Mesenchymal stem cell (in vitro differentiated cells and primary cell): ENCODE data around the gene BAZ2B.

Experiments
- DNase-seq: peaks from one replicate; pipeline ENCODE4 v3.0.0-alpha.2; 2013
- H2AFZ ChIP-seq: one replicate; pipeline ENCODE4 v1.6.1; 2013; ENCODE audit warnings: low read depth, mild to moderate bottlenecking, control low read depth, inconsistent platforms, low read length, moderate library complexity
- H2AK5ac ChIP-seq: 2 replicates; pipeline ENCODE4 v1.6.1; 2013; ENCODE audit warnings: low read length, moderate library complexity, mild to moderate bottlenecking, inconsistent platforms; ENCODE audit not compliant: severe bottlenecking
- H2BK120ac ChIP-seq: one replicate; pipeline ENCODE4 v1.6.1; 2013; ENCODE audit warnings: low read depth, mild to moderate bottlenecking, inconsistent platforms, low read length, moderate library complexity
- H2BK12ac ChIP-seq, 2 experiments: one replicate each; pipeline ENCODE4 v1.6.1; 2013; ENCODE audit warnings: inconsistent platforms in 2 of 2, low read length in 2 of 2, mild to moderate bottlenecking in 2 of 2, moderate library complexity in 2 of 2, control low read depth in 1 of 2
- H2BK15ac ChIP-seq: one replicate; pipeline ENCODE4 v1.6.1; 2013; ENCODE audit warnings: mild to moderate bottlenecking, low read depth, inconsistent platforms; ENCODE audit not compliant: poor library complexity, severe bottlenecking
- H2BK5ac ChIP-seq: 2 replicates; pipeline ENCODE4 v1.6.1; 2013; ENCODE audit warnings: low read depth, mild to moderate bottlenecking, low read length, control low read depth, inconsistent platforms; ENCODE audit not compliant: poor library complexity, severe bottlenecking
- H3K14ac ChIP-seq, 2 experiments: one replicate each; pipeline ENCODE4 v1.6.1; 2013; ENCODE audit warnings: inconsistent platforms in 2 of 2, low read length in 2 of 2, control low read depth in 1 of 2, mild to moderate bottlenecking in 1 of 2, moderate library complexity in 1 of 2
- H3K18ac ChIP-seq, 2 experiments: one replicate each; pipeline ENCODE4 v1.6.1; 2013; ENCODE audit warnings: inconsistent platforms in 2 of 2, low read length in 2 of 2, control low read depth in 1 of 2, low read depth in 1 of 2, mild to moderate bottlenecking in 1 of 2
- H3K23ac ChIP-seq, 2 experiments: one replicate each; pipeline ENCODE4 v1.6.1; 2013; ENCODE audit warnings: inconsistent platforms in 2 of 2, low read length in 2 of 2, mild to moderate bottlenecking in 2 of 2, moderate library complexity in 2 of 2, control low read depth in 1 of 2
- H3K27ac ChIP-seq: 2 replicates; pipeline ENCODE4 v1.5.1; 2013; ENCODE audit warnings: mild to moderate bottlenecking, moderate library complexity, low read length, control low read depth, inconsistent platforms; ENCODE audit not compliant: poor library complexity, severe bottlenecking
- H3K27me3 ChIP-seq, 2 experiments: 2 replicates each; pipeline versions ENCODE4 v1.6.1 to v1.7.0; 2013; ENCODE audit warnings: low read length in 2 of 2, mild to moderate bottlenecking in 2 of 2, moderate library complexity in 2 of 2, control low read depth in 1 of 2, inconsistent platforms in 1 of 2; ENCODE audit not compliant: control insufficient read depth in 1 of 2, insufficient read depth in 1 of 2
- H3K36me3 ChIP-seq, 2 experiments: 2 replicates each; pipeline versions ENCODE4 v1.6.1 to v1.7.0; 2013; ENCODE audit warnings: low read length in 2 of 2, control low read depth in 1 of 2, inconsistent platforms in 1 of 2, low read depth in 1 of 2, mild to moderate bottlenecking in 1 of 2; ENCODE audit not compliant: insufficient read depth in 2 of 2, control insufficient read depth in 1 of 2
- H3K4ac ChIP-seq, 2 experiments: one replicate each; pipeline ENCODE4 v1.6.1; 2013; ENCODE audit warnings: inconsistent platforms in 2 of 2, low read length in 2 of 2, mild to moderate bottlenecking in 2 of 2, moderate library complexity in 2 of 2, control low read depth in 1 of 2, low read depth in 1 of 2
- H3K4me1 ChIP-seq: 2 replicates; pipeline ENCODE4 v1.6.1; 2013; ENCODE audit warnings: low read depth, low read length, control low read depth; ENCODE audit not compliant: control insufficient read depth, insufficient read depth
- H3K4me2 ChIP-seq: 2 replicates; pipeline ENCODE4 v1.6.1; 2013; ENCODE audit warnings: low read length, mild to moderate bottlenecking, inconsistent platforms; ENCODE audit not compliant: poor library complexity, severe bottlenecking
- H3K4me3 ChIP-seq, 2 experiments: 2 replicates each; pipeline versions ENCODE4 v1.5.1 to v1.7.0; 2013; ENCODE audit warnings: low read length in 2 of 2, mild to moderate bottlenecking in 2 of 2, control low read depth in 1 of 2, low read depth in 1 of 2; ENCODE audit not compliant: insufficient read depth in 1 of 2
- H3K79me1 ChIP-seq: replicated peaks from 2 replicates; pipeline ENCODE4 v1.6.1; 2013; ENCODE audit warnings: mild to moderate bottlenecking, control low read depth, low read length, inconsistent platforms; ENCODE audit not compliant: poor library complexity, severe bottlenecking
- H3K9ac ChIP-seq: 2 replicates; pipeline ENCODE4 v1.7.0; 2013; ENCODE audit warnings: mild to moderate bottlenecking, low read length, moderate library complexity
- H3K9me3 ChIP-seq: 2 replicates; pipeline ENCODE4 v1.7.0; 2013; ENCODE audit warnings: mild to moderate bottlenecking, low read length; ENCODE audit not compliant: control insufficient read depth
- H4K8ac ChIP-seq: one replicate; pipeline ENCODE4 v1.6.1; 2013; ENCODE audit warnings: inconsistent platforms, mild to moderate bottlenecking, low read length, moderate library complexity
- H4K91ac ChIP-seq: one replicate; pipeline ENCODE4 v1.6.1; 2013; ENCODE audit warnings: mild to moderate bottlenecking, low read length, inconsistent platforms
- WGBS: methylation state at CpG from one replicate; pipeline ENCODE4 v1.1.7; 2013; ENCODE audit warnings: mixed read lengths; 5-methylcytosine and 5-hydroxymethylcytosine counted together

BAZ2B gene

DNA sequence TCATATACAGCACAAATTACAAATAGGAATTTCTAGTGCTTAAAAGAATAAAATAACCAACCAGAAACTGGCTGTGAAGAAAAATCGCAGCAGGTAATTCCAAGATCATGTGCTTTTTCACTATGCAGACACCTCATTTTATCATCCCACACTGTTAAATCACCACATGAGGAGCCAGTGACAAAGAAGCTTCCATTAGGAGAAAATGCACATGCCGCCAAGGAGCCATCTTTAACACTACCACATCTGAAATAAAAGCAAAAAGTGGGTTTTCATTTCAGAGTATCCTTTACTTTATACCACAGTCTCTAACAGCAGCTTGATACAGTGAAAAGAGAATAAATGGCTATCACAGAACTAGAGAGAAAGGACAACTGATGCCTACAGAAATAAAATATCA is 336.6 kb downstream of the BAZ2B start:
- 100% methylated on average over 2 of the region's 2 CpGs for WGBS
- H2BK12ac ChIP-seq, result no peak overlapping the region

GRCh38 chr2:159275111-159275510 is 341.2 kb downstream of the BAZ2B start:
- H3K4me2 ChIP-seq, result no peak overlapping the region
- H2BK5ac ChIP-seq, result no peak overlapping the region
- H2AFZ ChIP-seq, result no peak overlapping the region
- no peak overlapping the region for H2BK12ac ChIP-seq
- no peak overlapping the region for H3K4me3 ChIP-seq
- no peak overlapping the region for H3K18ac ChIP-seq
- H3K4ac ChIP-seq, result no peak overlapping the region
- H2AK5ac ChIP-seq, result no peak overlapping the region
- H2BK120ac ChIP-seq, result no peak overlapping the region
- H3K36me3 ChIP-seq, result peaks cover 0 to 15% of the 10 kb centered on the region in 2 experiments
- H3K14ac ChIP-seq, result no peak overlapping the region
- H3K27me3 ChIP-seq, result no peaks in the 10 kb centered on the region
- no peak overlapping the region for H3K27ac ChIP-seq
- no CpG with 5 or more reads among the region's 1 CpG for WGBS
- H3K9me3 ChIP-seq, result no peaks in the 10 kb centered on the region
- H3K9ac ChIP-seq, result no peak overlapping the region
- H3K4me1 ChIP-seq, result no peaks in the 10 kb centered on the region
- H3K79me1 ChIP-seq, result peaks cover 8% of the 10 kb centered on the region
- H2BK15ac ChIP-seq, result no peak overlapping the region
- no peak overlapping the region for H4K8ac ChIP-seq
- H4K91ac ChIP-seq, result no peak overlapping the region
- no peak for DNase-seq
- H3K23ac ChIP-seq, result no peak overlapping the region

More for the DNA sequence above, 336.6 kb downstream of the BAZ2B start:
- H3K4ac ChIP-seq, result no peak overlapping the region
- H3K27me3 ChIP-seq, result no peaks in the 10 kb centered on the region
- DNase-seq, result no peak
- H3K36me3 ChIP-seq, result peaks cover 0 to 4% of the 10 kb centered on the region in 2 experiments
- no peak overlapping the region for H3K18ac ChIP-seq
- H4K8ac ChIP-seq, result no peak overlapping the region
- H3K4me1 ChIP-seq, result peaks cover 2% of the 10 kb centered on the region
- no peak overlapping the region for H4K91ac ChIP-seq
- no peak overlapping the region for H2BK15ac ChIP-seq
- H2BK5ac ChIP-seq, result no peak overlapping the region
- no peak overlapping the region for H3K23ac ChIP-seq
- H3K27ac ChIP-seq, result no peak overlapping the region
- no peak overlapping the region for H2BK120ac ChIP-seq
- H2AK5ac ChIP-seq, result no peak overlapping the region
- no peak overlapping the region for H3K4me2 ChIP-seq
- H3K79me1 ChIP-seq, result peaks cover 17% of the 10 kb centered on the region
- no peak overlapping the region for H2AFZ ChIP-seq
- H3K9me3 ChIP-seq, result no peaks in the 10 kb centered on the region
- no peak overlapping the region for H3K14ac ChIP-seq
- H3K4me3 ChIP-seq, result no peak overlapping the region
- no peak overlapping the region for H3K9ac ChIP-seq

- H3K18ac ChIP-seq, result no peak overlapping the region
- no peak overlapping the region for H2BK120ac ChIP-seq
- no peak overlapping the region for H3K4ac ChIP-seq
- no peak overlapping the region for H2BK12ac ChIP-seq
- no peak overlapping the region for H2BK15ac ChIP-seq
- peaks cover 0 to 15% of the 10 kb centered on the region in 2 experiments for H3K36me3 ChIP-seq
- H3K23ac ChIP-seq, result no peak overlapping the region
- H4K91ac ChIP-seq, result no peak overlapping the region
- H3K4me1 ChIP-seq, result no peaks in the 10 kb centered on the region
- H3K4me3 ChIP-seq, result no peak overlapping the region
- H3K79me1 ChIP-seq, result peaks cover 6% of the 10 kb centered on the region
- H3K9ac ChIP-seq, result no peak overlapping the region
- H2AK5ac ChIP-seq, result no peak overlapping the region
- no peak overlapping the region for H4K8ac ChIP-seq
- no peak overlapping the region for H3K27ac ChIP-seq
- H3K14ac ChIP-seq, result no peak overlapping the region
- H2AFZ ChIP-seq, result no peak overlapping the region
- no peaks in the 10 kb centered on the region for H3K9me3 ChIP-seq
- no peak overlapping the region for H3K4me2 ChIP-seq
- H3K27me3 ChIP-seq, result no peaks in the 10 kb centered on the region
- no peak overlapping the region for H2BK5ac ChIP-seq
- WGBS, result 81% methylated on average over 5 of the region's 5 CpGs
- DNase-seq, result no peak
These were observed 344.2 kb downstream of the BAZ2B start for GRCh38 chr2:159272156-159272555.

DNA sequence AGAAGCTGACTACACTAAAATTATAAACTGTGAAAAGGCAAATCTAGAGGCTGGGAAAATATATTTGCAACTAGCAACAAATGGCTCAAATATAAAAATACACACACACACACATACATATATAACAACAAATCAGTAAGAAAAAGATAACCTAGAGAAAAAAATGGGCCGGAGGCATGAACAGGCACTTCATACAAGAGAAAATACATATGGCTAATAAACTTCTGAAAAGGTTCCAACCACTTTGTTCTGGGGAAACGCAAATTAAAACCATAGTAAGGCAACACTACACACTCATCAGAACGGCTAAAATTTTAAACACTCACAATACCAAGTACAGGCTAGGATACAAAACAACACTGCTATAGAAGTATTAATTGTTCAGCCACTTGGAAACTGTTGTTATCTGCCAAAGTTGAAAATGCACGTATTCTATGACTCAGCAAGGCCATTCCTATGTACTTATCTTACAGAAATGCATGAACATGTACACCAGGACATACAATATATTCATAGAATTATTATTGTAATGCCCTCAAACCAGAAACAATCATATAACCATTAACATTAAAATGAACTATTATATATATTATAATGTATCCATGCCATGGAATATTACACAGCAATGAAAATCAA is 345.5 kb downstream of the BAZ2B start:
- Histone ChIP-seq H3K18ac (no peak overlapping the region), H2AK5ac (no peak overlapping the region), H3K9ac (no peak overlapping the region), H3K27me3 (no peaks in the 10 kb centered on the region), H2BK120ac (no peak overlapping the region), H3K4me1 (no peaks in the 10 kb centered on the region), H3K27ac (no peak overlapping the region), H2BK5ac (no peak overlapping the region), H3K23ac (no peak overlapping the region), H2AFZ (no peak overlapping the region), H3K4me2 (no peak overlapping the region), H3K36me3 (peaks cover 2 to 15% of the 10 kb centered on the region in 2 experiments), H4K91ac (no peak overlapping the region), H3K79me1 (peaks cover 5% of the 10 kb centered on the region), H3K14ac (no peak overlapping the region), H3K4ac (no peak overlapping the region), H2BK12ac (no peak overlapping the region), H4K8ac (no peak overlapping the region), H3K4me3 (no peak overlapping the region), H2BK15ac (no peak overlapping the region), H3K9me3 (no peaks in the 10 kb centered on the region)
- WGBS, result 96% methylated on average over 3 of the region's 4 CpGs
- no peak for DNase-seq
